GM21717 (cell line): Measurements from ENCODE around the gene TOGARAM2.

Source experiments
- ATAC-seq: cut with Tn5 transposase; IDR thresholded peaks from one replicate; pipeline ENCODE4 v1.9.1; 2021; ENCODE audit warnings: mild to moderate bottlenecking, moderate library complexity; ENCODE audit not compliant: unreplicated experiment

The TOGARAM2 gene

DNA sequence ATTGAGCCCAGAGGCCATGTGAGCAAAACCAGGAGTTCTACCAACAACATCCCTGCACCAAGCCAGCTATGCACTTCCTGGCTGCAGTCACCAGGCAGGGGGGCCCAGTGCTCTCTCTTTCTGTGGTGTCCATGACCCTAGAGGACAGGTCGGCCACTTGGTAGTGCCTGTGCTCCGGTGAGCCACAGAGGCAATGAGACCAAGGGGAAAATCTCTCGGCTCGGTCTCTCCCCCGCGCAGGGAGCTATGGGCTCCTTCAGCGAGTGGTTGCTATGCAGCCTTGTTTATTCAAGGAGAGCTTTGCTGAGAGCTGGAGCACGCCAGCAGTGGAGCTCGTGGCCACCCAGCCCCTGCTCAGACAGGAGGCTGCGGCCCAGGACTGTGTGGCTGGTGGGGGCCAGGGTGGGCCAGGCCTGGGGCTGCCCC is at the start of gene TOGARAM2:
TOGARAM2 (plus strand) TSS at position 283 of the 426 bp plus-strand sequence. CDS start 13,537 bp downstream, outside the sequence.
- ATAC-seq = no peak

DNA sequence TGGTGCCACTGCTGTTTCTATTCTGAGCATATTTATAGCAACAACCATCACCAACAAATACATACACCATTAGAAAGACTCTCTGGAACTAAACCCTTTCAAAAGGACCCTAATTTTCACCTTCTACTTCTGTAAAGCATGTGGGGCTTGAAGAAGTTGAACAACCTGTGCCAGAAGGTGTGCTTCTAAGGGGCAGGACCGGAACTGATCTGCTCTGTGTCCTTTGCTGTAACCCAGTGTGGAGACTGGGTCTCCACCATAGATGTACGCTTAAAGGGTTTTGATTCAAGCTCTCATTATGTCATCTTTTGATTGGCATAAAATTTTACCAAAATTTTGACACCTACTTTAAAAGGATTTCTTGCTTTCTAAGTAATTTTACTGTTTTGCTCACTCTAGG is 46.3 kb upstream of the TOGARAM2 start:
- ATAC-seq = no peak

DNA sequence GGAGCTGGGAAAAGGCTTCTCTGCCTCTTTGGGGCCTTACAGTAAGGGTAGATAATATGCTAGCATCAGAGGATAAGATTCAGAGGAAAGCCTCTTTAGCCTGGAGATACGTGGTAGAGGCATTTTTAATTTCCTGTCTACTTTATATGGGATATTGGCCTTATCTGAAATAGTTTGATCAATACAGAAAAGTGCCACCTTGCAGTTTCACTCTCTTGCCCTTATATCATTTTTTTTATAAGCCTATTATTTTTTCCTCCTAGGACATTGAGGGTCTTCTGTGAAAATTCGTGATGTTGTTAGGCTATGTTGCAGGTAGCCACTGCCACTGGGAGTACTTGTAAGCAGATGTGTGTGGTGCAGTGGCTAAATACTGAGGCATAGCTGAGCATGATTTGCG is 40.1 kb upstream of the TOGARAM2 start:
- ATAC-seq = no peak

DNA sequence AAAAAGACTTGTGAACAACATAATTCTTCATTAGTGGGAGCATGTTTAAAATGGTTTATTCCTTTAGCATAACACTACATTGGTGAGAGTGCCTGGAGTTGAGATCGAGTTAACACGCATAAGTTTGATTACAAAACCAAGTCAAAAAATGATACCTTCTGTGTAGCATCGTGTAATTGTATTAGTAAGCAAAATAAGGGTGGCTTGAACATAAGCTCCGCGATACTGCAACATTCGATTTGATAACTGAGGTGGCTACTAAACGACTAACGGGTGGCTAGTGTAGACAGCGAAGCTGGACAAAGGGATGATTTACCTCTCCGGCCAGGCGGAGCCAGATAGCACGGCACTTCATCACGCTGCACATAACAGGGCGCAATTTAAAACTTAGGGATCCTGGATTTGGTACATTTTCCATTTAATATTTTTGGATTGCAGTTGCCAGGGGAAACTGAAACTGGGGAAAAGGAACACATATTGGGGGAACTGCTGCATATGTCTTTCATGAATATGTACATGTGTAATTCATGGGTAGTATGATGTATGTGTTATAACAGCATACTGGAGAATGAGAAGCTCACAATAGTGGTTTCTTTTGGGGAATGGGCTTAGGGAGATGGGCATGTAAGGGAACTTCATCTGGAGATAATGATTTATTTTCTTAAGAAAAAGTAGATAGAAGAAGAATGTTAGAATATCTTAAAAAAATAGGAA is 36.4 kb upstream of the TOGARAM2 start:
- ATAC-seq = no peak

DNA sequence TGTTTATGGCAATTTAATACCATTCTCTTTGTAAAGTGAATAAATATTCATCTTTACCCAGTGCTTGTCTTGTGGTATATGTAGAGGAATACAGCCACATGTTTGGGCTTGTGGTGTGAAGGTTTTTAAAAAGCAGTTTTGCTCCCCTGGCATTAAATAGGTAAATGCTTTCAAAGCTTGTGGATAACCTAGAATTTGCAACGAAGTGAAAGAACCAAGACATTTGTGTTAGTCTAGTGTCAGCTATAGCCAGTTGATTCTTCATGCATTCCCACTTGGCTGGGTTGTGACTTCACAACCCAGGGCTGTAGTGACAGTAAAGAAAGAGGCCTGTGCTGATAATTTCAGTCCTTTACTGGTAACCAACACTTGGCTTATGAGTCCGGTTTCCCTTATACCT is 32.9 kb upstream of the TOGARAM2 start:
- no peak for ATAC-seq

DNA sequence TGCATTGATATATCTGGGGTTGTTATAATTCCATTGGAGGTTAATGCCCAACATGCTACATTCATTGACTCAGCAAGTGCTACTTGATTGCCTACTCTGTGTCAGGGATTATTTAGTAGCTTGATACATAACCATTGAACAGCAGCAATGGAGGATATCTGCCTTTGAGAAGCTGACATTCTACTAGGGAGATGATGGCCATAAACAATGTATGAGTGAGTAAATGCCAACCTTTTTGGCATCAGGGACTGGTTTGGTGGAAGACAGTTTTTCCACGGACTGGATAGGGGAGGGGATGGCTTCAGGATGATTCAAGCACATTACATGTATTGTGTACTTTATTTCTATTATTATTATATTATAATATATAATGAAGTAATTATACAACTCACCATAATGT is 31.9 kb upstream of the TOGARAM2 start:
- no peak for ATAC-seq

DNA sequence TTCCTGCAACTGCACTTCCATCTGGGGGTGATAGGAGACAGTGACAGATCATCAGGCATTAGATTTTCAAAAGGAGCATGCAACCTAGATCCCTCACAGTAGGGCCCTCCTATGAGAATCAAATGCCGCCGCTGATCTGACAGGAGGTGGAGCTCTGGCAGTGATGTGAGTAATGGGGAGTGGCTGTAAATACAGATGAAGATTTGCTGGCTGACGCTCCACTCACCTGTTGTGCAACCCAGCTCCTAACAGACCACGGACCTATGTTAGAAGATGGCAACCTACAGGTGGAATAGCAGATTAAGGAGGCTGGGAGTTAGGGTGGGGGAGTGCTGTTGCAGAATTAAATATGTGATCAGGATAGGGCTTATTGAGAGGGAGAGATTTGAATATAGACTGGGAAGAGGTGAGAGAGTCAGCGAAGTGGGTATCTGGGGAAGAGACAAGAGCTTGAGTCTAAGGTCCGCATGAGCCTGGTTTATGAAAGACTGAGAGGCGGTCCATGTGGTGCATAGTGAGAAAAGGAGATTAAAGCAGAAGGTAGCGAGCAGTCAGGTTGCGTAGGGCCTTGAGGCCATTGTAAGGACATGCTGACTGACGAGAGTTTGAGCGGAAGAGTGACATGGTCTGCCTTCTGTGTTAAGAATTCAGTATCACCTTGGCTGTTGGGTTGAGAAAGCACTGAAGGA is 31.3 kb upstream of the TOGARAM2 start:
- no peak for ATAC-seq

DNA sequence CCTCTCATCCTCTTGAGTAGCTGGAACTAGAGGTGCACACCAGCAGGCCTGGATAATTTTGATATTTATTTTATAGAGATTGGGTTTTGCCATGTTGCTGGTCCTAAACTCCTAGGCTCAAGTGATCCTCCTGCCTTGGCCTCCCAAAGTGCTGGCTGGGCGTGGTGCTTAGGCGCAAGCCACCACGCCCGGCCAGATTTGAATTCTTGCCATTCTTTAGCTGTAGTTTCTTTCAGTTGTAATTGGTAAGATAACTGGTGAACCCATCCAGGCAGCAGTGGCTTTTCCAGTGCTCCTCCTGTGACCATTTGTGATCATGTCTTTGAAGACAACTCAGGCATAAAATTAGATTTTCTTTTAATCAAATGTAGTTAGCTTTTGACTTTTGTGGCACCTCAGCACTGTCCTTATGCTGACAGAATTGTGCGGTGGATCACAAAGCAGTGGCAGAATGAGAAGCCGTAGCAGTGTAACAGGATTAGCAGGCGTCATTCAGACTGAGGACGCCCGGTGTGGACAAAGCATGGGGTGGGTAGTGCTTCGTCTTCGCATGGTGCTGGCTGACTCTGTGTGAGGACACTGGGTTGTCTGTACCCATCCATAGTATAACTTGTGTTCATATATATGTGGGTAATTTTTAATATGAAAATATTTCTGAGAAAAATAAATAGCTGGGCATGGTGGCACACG is 30.0 kb upstream of the TOGARAM2 start:
- ATAC-seq = no peak

DNA sequence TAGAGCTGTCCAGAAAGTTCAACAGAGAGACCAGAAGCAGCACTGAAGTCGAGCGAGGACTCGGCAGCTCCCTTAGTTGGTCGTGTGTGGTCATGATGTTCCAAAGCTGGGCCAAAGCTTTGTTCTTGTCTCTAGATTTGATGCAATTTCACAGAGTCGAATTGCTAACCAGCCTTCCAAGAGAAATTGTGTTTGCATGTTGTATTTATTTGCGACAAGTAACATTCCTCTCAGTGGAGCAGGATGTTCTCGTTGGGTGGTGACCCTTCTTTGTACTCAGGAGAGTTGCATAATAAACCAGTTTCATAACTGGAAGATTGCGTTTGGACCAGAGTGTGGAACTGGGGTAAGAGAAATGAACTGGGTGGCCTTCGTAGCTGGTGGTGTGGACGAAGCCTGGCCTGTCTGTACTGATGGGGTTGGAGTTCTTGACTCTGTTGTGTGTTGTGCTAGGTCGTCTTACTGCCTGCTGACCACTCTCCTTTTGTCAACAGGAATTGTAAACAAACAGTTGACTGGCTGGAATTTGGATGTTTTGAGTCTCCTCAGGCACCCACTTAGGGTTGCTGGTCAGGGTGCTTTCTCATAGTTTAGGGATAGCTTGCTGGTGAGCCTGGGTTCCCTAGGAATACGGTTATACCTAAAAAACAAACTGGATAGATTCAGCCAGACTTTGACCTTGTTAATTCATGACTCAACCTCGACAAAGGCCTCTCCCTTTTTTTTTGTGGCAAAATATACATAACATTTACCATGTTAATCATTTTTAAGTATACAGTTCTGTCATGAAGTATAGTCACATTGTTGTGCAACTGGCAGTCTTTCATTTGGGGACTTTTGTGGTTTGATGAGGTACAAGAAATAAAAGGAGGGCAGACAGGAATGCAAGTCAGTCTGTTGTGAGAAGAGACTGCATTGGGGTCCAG is 28.9 kb upstream of the TOGARAM2 start:
- no peak for ATAC-seq

DNA sequence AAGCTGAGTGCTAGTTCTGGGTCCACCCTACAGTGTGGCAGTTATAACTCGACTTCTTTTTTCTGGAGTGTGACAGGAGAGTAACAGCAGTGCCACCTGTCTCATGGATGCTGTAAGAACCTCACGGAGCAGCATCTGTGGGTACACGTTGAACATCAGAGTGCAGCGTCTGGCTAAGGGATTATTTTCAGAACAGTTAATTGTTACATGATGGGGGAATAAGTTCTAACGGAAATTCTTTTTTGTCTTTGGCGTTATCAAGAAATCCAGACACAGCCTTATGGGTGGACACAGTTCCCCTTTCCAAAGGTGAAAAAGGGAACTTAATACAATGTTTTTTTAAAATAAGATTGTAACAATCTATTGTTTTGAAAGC is 28.3 kb upstream of the TOGARAM2 start:
- ATAC-seq = no peak

DNA sequence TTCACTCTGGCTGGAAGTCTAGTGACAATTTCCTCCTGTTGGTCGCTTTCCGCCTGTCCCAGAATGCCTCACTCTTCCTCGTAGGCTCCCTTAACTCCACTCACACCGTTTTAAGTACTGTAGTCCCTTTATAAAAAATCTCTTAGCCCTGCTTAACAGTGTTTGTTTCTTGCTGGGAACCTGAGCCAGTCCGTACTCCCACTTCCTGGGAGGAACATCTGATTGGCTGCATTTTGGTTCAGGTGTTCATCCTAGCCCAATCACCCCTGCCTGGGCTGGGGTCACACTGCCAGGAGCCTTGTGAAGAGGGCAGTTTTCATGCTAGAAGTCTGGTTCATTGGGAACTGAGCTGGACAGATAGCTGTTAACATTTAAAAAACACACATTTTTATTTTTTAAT is 25.6 kb upstream of the TOGARAM2 start:
- ATAC-seq = no peak

DNA sequence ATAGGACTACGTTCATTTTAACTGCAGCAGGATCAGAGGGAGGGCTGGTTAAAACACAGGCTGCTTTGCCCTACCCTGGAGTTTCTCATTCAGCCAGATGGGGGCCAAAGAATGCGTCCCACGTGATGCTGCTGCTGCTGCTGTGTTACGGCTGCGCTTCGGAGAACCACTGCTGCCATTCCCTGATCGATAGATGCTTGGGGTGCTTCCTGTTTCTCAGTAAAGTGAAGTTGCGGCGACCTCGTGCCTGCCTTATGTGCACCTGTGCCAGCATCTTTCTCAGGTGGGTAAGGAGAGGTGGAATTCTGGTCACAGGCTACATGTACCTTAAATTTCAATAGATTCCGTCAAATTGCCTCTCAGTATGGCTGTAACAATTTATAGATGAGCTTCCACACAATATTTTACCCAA is 24.7 kb upstream of the TOGARAM2 start:
- no peak for ATAC-seq

DNA sequence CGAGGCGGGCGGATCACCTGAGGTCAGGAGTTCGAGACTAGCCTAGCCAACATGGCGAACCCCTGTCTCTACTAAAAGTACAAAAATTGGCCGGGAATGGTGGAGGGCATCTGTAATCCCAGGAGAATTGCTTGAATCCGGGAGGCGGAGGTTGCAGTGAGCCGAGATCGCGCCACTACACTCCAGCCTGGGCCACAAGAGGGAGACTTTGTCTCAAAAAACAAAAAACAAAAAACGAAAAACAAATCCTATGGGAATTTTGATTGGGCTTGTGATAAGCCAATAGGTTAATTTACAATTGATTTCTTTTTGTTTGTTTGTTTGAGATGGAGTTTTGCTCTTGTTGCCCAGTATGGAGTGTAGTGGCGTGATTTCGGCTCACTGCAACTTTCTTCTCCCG is 24.2 kb upstream of the TOGARAM2 start:
- ATAC-seq = no peak

DNA sequence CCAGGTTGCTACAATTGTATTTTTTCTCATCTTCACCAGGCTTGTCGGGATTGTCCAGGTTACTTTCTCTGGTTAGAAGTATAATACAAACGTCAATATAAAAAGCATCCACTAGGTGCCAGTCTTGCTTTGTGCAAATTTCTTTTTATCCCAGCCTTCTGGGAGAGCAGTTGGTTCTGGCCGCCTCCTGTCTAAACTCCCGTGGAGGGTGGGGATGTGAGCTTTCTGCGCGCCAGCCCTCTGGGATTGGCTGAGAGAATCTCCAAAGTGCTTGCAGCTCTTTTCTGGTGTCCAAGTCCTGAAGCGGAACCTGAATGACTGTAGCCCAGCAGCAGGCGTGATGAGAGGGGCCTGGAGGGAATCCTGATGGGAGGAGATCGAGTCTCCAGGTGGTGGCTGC is 22.4 kb upstream of the TOGARAM2 start:
- no peak for ATAC-seq

DNA sequence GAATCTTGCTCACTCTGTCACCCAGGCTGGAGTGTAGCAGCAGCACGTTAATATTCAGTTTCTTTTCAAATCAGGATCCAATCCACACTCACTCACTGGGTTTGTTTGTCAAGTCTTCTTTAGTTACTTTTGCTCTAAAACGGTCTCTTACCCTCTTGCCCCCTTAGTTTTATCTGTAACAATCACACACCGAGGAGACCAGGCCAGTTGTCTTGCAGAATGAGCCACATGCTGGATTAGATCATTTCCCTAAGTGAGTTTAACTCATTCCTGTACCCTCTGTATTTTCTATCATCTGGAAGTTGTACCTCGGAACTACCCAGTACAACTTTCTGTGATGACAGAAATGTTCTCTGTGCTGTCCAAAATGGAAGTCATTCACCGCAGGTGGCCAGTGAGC is 20.7 kb upstream of the TOGARAM2 start:
- ATAC-seq = no peak

DNA sequence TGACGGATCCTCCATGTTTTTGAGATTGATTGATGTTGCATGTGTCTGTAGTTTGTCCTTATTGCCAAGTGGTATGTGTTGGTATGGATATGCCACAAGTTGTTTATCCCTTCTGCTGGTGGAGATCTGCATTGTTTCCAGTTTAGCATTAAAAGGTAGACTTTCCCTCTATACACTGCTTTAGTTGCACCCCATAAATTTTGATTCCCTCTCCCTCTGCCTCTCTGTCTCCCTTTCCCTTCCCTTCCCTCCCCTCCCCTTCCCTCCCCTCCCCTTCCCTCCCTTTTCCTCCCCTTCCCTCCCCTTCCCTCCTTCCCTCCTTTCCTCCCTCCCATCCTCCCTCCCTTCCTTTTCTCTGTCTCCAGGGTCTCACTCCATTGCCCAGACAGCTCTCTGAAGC is 18.6 kb upstream of the TOGARAM2 start:
- no peak for ATAC-seq

DNA sequence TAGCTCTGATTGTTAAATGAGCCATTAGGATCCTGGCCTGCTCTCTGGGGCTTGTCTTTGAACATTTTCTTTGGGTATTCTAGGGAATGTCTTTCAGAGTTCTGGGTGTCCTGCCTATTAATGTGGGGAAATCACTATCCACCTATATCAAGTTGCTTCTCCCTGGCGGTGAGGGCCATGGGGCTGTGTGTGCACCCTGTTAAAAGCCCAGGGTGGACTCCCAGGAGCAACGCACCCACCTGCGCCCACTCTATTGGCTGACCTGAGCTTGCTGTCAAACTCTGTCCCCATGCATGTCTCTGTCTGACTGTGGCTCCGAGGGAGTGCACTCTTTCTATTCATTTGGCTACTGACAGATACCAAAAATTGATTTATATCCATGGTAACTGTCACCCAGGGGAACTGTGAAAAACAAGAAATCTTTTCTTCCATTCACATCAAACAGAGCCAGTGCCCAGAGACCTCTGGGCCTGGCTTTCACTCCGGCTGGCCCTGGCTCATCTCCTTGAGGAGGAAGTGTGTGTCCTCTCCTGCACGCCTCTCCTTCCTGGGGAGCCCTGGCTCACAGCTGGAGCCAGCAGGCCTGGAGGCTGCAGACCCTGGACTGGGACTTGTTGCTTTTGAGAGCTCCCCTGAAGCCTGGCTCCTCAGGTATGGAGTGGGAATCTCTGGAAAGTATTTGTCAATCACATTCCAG is 10.5 kb upstream of the TOGARAM2 start:
- ATAC-seq = no peak

DNA sequence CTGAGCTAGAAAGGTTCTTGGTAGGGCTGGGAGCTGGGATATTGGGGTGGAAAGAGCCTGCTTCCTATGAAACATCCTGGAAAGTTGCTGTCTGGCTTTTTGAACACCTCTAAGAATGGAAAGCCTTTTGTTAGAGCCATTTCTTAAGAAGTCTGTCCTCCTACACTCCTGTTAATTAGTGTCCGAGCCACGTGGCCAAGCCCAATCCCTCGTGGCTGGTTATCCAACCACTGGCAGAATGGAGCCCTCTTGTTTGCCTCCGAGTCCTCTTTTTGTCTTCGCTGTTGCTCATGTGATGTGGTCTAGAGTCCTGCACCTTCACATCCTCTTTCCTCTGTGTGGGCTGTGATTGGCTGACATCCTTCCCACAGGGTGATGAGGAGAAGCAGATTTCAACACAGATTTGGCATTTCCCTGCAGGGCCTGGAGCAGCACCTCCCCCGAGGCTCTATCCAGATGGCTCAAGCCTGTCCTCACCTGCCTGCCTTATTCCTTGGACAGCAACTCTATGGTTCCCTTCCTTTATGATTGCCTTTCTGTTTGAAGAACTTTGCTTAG is 8.2 kb upstream of the TOGARAM2 start:
- no peak for ATAC-seq

DNA sequence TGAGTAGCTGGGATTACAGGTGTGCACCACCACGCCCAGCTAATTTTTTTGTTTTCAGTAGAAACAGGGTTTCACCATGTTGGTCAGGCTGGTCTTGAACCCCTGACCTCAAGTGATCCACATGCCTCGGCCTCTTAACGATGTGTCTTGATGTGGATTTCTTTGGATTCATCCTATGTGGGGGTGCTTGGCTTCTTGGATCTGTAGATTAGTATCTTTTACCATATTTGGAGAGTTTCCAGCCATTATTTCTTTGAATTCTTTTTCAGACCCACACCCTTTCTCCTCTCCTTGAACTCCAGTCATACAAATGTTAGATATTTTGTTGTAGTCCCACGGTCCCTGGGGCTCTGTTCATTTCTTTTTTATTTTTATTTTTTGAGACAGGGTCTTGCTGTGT is 6.8 kb upstream of the TOGARAM2 start:
- no peak for ATAC-seq

DNA sequence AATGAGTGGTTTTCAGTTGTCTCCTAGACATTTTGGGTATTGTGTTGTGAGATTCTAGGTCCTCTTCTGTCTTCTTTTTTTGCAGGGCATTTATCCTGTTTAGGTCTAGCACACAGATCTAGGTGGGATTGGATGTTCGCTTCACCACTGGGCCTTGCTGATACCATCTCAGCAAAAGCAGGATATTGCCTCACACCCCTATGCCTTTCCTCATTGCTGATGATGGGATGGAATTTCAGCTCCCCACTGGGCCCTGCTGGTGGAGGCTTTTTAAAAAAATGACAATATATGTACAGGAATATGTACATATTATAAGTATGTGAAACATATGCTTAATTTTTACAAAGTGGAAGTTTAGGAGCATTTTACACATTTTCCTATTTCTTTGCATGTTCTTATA is 5.4 kb upstream of the TOGARAM2 start:
- no peak for ATAC-seq
